ENCODE data around the gene AOC1. TPM values are rescaled to one million over a fixed set of nuclear protein-coding genes. Genes with fewer than 3 reads are reported as not detected.

AOC1 gene
- total and polyA plus RNA-seq, 2 of the 13 experiments (the other 11 are each of a cell fraction or from before 2014, with no cell fraction given), result not detected

GRCh38 chr7:150803161-150803860, 49.0 kb upstream of the AOC1 start:
- intact Hi-C loops (cut with micrococcal nuclease; ENCODE audit: unreplicated experiment) (no loop called here), in situ Hi-C loops (cut with HindIII; ENCODE audit: extremely low pct_ligation_motif_present, low pct_unique_long_range_greater_than_20kb) (no loop called here)
- ChIA-PET POLR2A (no interaction called here), CTCF (ENCODE audit: low intra/inter-chr PET ratio, low total read pairs) (no interaction called here)
- DNase-seq (ENCODE audit: low spot score) (no peak), ATAC-seq (no peak), FAIRE-seq (no peak)
- Histone ChIP-seq H3K27me3 (ENCODE audit: control insufficient read depth in 1 of 2, insufficient read depth in 2 of 2, low read length in 2 of 2) (peaks cover 0 to 12% of the 10 kb centered on the region in 2 experiments; a peak in 3 of 5 replicates), H4K20me1 (ENCODE audit: insufficient read depth, low read length) (no peaks in the 10 kb centered on the region), H3K4me2 (ENCODE audit: low read depth, low read length) (no peak overlapping the region), H3K4me1 (ENCODE audit: insufficient read depth, low read length) (peaks cover 11% of the 10 kb centered on the region), H3K9me3 (ENCODE audit: low read length) (peaks cover 19% of the 10 kb centered on the region; the same call in 1 of the 2 replicates), H3K9ac (ENCODE audit: insufficient read depth, low read depth, low read length) (no peak overlapping the region), H3K36me3 (replicated peaks in 1 of 2; ENCODE audit: control insufficient read depth in 1 of 2, insufficient read depth in 2 of 2, low read length in 2 of 2) (no peaks in the 10 kb centered on the region), H3K27ac (ENCODE audit: extremely low read length, insufficient read depth, low read length) (no peak overlapping the region), H3K4me3 (replicated peaks in 1 of 3; ENCODE audit: insufficient read depth in 1 of 3, low read depth in 2 of 3, low read length in 3 of 3) (no peak overlapping the region), H3K79me2 (ENCODE audit: insufficient read depth, low read length) (no peaks in the 10 kb centered on the region), H2AFZ (ENCODE audit: low read length) (no peak overlapping the region)
- TF ChIP-seq AKNA (CRISPR knock-in tag; IDR thresholded peaks at IDR 0.05; ENCODE audit: borderline replicate concordance), result no peak
- no peak for TF ChIP-seq ZNF34 (CRISPR knock-in tag; IDR thresholded peaks at IDR 0.05; ENCODE audit: borderline replicate concordance)
- no peak for TF ChIP-seq ZFP37 (CRISPR knock-in tag; IDR thresholded peaks at IDR 0.05; ENCODE audit: borderline replicate concordance)
- TF ChIP-seq ZHX1 (CRISPR knock-in tag; IDR thresholded peaks at IDR 0.05; ENCODE audit: low read depth), result no peak
- TF ChIP-seq ZKSCAN1 (IDR thresholded peaks at IDR 0.05; ENCODE audit: low read length), result no peak
- TF ChIP-seq CTCF (CRISPR knock-in tag; IDR thresholded peaks at IDR 0.05), result no peak
- TF ChIP-seq EHMT2 (IDR thresholded peaks at IDR 0.05; ENCODE audit: borderline replicate concordance, low read depth, low read length), result no peak
- no peak for TF ChIP-seq RXRB (CRISPR knock-in tag; IDR thresholded peaks at IDR 0.05; ENCODE audit: borderline replicate concordance)
- no peak for TF ChIP-seq TAF1 (CRISPR knock-in tag; IDR thresholded peaks at IDR 0.05)
- TF ChIP-seq ZNF263 (CRISPR knock-in tag; IDR thresholded peaks at IDR 0.05), result no peak
- BruUV-seq (replicated peaks), result no TSS peak
- 53% methylated on average over 7 of the region's 10 CpGs for WGBS (ENCODE audit: low lambda C conversion rate)

All from HepG2 (cell line).